Measurements from ENCODE around the gene THSD7B. TPM values are rescaled to one million over a fixed set of nuclear protein-coding genes. Genes with fewer than 3 reads are reported as not detected.

THSD7B gene
- total and polyA plus RNA-seq, 10 of the 15 experiments (the other 5 are each of a cell fraction or from before 2014, with no cell fraction given), result 0.03 to 0.56 (median 0.28) TPM

GRCh38 chr2:137009953-137010352, 244.6 kb downstream of the THSD7B start:
- FAIRE-seq, result no peak
- intact Hi-C loops (cut with micrococcal nuclease; ENCODE audit: unreplicated experiment), result no loop called here
- Histone ChIP-seq H3K9me3 (replicated peaks; ENCODE audit: control insufficient read depth, insufficient read depth, low read length) (no peaks in the 10 kb centered on the region), H3K4me1 (ENCODE audit: control insufficient read depth, insufficient read depth, low read length) (no peaks in the 10 kb centered on the region), H3K36me3 (ENCODE audit: control insufficient read depth in 2 of 2, insufficient read depth in 2 of 2, low read length in 1 of 2) (no peaks in the 10 kb centered on the region), H3K27me3 (replicated peaks in 1 of 2; ENCODE audit: control insufficient read depth in 2 of 2, insufficient read depth in 2 of 2, low read length in 1 of 2) (no peaks in the 10 kb centered on the region), H3K79me2 (ENCODE audit: control insufficient read depth, insufficient read depth, low read length) (no peaks in the 10 kb centered on the region), H3K9ac (ENCODE audit: control insufficient read depth, insufficient read depth, low read length) (no peak overlapping the region), H2AFZ (ENCODE audit: control insufficient read depth, low read depth, low read length) (no peak overlapping the region), H3K4me2 (ENCODE audit: control insufficient read depth, insufficient read depth) (no peak overlapping the region), H3K4me3 (no peak overlapping the region), H4K20me1 (ENCODE audit: control insufficient read depth, insufficient read depth) (no peaks in the 10 kb centered on the region), H3K27ac (ENCODE audit: control insufficient read depth, insufficient read depth) (no peak overlapping the region)
- WGBS (ENCODE audit: insufficient coverage, insufficient replicate concordance, low lambda C conversion rate, missing lambda C conversion rate), result 0% methylated on average over 2 of the region's 2 CpGs
- BruUV-seq (replicated peaks), result no TSS peak
- SMC1A ChIA-PET (ENCODE audit: uncharacterized antibody, unreplicated experiment), result no interaction called here
- POLR2A ChIA-PET, result no interaction called here
- CTCF ChIA-PET, result no interaction called here
- no peak for ATAC-seq
- no peak for DNase-seq (ENCODE audit: low read depth, low spot score)
- RAD21 ChIA-PET (ENCODE audit: unreplicated experiment), result no interaction called here
- in situ Hi-C loops (cut with MboI), result no loop called here
- TF ChIP-seq CREM (IDR thresholded peaks at IDR 0.05; ENCODE audit: low read depth), result no peak

GRCh38 chr2:137020452-137021196, 255.3 kb downstream of the THSD7B start:
- no peak overlapping the region for H3K4me2 ChIP-seq (ENCODE audit: control insufficient read depth, insufficient read depth)
- ChIA-PET SMC1A (ENCODE audit: uncharacterized antibody, unreplicated experiment) (no interaction called here), CTCF (interaction anchor here (0.7 kb wide), 1 partner anchor 12 kb away, joined by 3 read pairs; no protein-coding TSS in a partner anchor), POLR2A (no interaction called here), RAD21 (ENCODE audit: unreplicated experiment) (no interaction called here)
- DNase-seq (ENCODE audit: low read depth, low spot score) (no peak), FAIRE-seq (no peak), ATAC-seq (no peak)
- H2AFZ ChIP-seq (ENCODE audit: control insufficient read depth, low read depth, low read length), result no peak overlapping the region
- H3K79me2 ChIP-seq (ENCODE audit: control insufficient read depth, insufficient read depth, low read length), result no peaks in the 10 kb centered on the region
- BruUV-seq (replicated peaks), result no TSS peak
- H3K27ac ChIP-seq (ENCODE audit: control insufficient read depth, insufficient read depth), result no peak overlapping the region
- in situ Hi-C loops (cut with MboI), result no loop called here
- H3K4me3 ChIP-seq, result no peak overlapping the region
- no peaks in the 10 kb centered on the region for H3K27me3 ChIP-seq (replicated peaks in 1 of 2; ENCODE audit: control insufficient read depth in 2 of 2, insufficient read depth in 2 of 2, low read length in 1 of 2)
- H3K9me3 ChIP-seq (replicated peaks; ENCODE audit: control insufficient read depth, insufficient read depth, low read length), result no peaks in the 10 kb centered on the region
- H3K36me3 ChIP-seq (ENCODE audit: control insufficient read depth in 2 of 2, insufficient read depth in 2 of 2, low read length in 1 of 2), result no peaks in the 10 kb centered on the region
- no peaks in the 10 kb centered on the region for H3K4me1 ChIP-seq (ENCODE audit: control insufficient read depth, insufficient read depth, low read length)
- no peak overlapping the region for H3K9ac ChIP-seq (ENCODE audit: control insufficient read depth, insufficient read depth, low read length)
- 34% methylated on average over 11 of the region's 11 CpGs for WGBS (ENCODE audit: insufficient coverage, insufficient replicate concordance, low lambda C conversion rate, missing lambda C conversion rate)
- TF ChIP-seq RB1 (IDR thresholded peaks at IDR 0.05; ENCODE audit: borderline replicate concordance), result no peak
- TF ChIP-seq IRF3 (IDR thresholded peaks at IDR 0.05), result no peak
- no peak for TF ChIP-seq NR2C1 (IDR thresholded peaks at IDR 0.05)
- no peak for TF ChIP-seq SMAD1 (IDR thresholded peaks at IDR 0.05; ENCODE audit: low read depth, partially characterized antibody)
- no peak for TF ChIP-seq POLR2AphosphoS2 (IDR thresholded peaks at IDR 0.05; ENCODE audit: low read depth, low read length)
- no peak for TF ChIP-seq PKNOX1 (IDR thresholded peaks at IDR 0.05)
- TF ChIP-seq MTA2 (IDR thresholded peaks at IDR 0.05; ENCODE audit: low read depth), result no peak
- TF ChIP-seq RFX5 (IDR thresholded peaks at IDR 0.05; ENCODE audit: low read depth, low read length), result no peak
- no peak for TF ChIP-seq SIX5 (IDR thresholded peaks at IDR 0.05; ENCODE audit: low read depth, low read length, severe bottlenecking)
- no peak for TF ChIP-seq ETV6 (conservative IDR thresholded peaks at IDR 0.05 in 1 of 2, IDR thresholded peaks at IDR 0.05 in 1 of 2; ENCODE audit: borderline replicate concordance in 1 of 2, low read depth in 1 of 2)
- TF ChIP-seq HDGF (IDR thresholded peaks at IDR 0.05), result no peak
- no peak for TF ChIP-seq SRF (IDR thresholded peaks at IDR 0.05; ENCODE audit: low read depth in 2 of 2, low read length in 2 of 2)
- no peak for TF ChIP-seq NFYA (IDR thresholded peaks at IDR 0.05; ENCODE audit: borderline replicate concordance, low read depth, low read length)
- TF ChIP-seq EZH2 (IDR thresholded peaks at IDR 0.05; ENCODE audit: borderline replicate concordance, control insufficient read depth, low read depth, low read length), result no peak
- intact Hi-C loops (cut with micrococcal nuclease; ENCODE audit: unreplicated experiment), result no loop called here
- no peaks in the 10 kb centered on the region for H4K20me1 ChIP-seq (ENCODE audit: control insufficient read depth, insufficient read depth)
